HG03558 (cell line): ENCODE data around the gene SLC7A5.
"Not testable (repeated sequence)": the region's sequence is repeated elsewhere in the genome, so short reads cannot be mapped to it uniquely, and the experiment has no call there.

Source experiments
- ATAC-seq: cut with Tn5 transposase; IDR thresholded peaks from one replicate; pipeline ENCODE4 v1.9.1; 2021; ENCODE audit warnings: moderate number of reproducible peaks; ENCODE audit not compliant: unreplicated experiment; ENCODE audit errors: extremely low read depth

Gene SLC7A5

GRCh38 chr16:87889762-87890161 lies 20.5 kb upstream of the SLC7A5 start:
- not testable (repeated sequence) for ATAC-seq

GRCh38 chr16:87888346-87888745 lies 19.0 kb upstream of the SLC7A5 start:
- ATAC-seq: not testable (repeated sequence)

GRCh38 chr16:87887931-87888330 lies 18.6 kb upstream of the SLC7A5 start:
- not testable (repeated sequence) for ATAC-seq

- ATAC-seq: not testable (repeated sequence)
These were observed 16.2 kb upstream of the SLC7A5 start for GRCh38 chr16:87885371-87885967.

- no peak for ATAC-seq
These were observed 13.2 kb upstream of the SLC7A5 start for GRCh38 chr16:87882436-87883019.

- no peak for ATAC-seq
These were observed 12.3 kb upstream of the SLC7A5 start for GRCh38 chr16:87881324-87882200.

GRCh38 chr16:87880117-87880696 lies 10.9 kb upstream of the SLC7A5 start:
- ATAC-seq: no peak

- not testable (repeated sequence) for ATAC-seq
These were observed 10.2 kb upstream of the SLC7A5 start for GRCh38 chr16:87879411-87880013.

GRCh38 chr16:87878704-87879103 lies 9.4 kb upstream of the SLC7A5 start:
- ATAC-seq: no peak

- ATAC-seq: no peak
These were observed 8.7 kb upstream of the SLC7A5 start for GRCh38 chr16:87877942-87878507.

GRCh38 chr16:87874639-87875427 lies 5.5 kb upstream of the SLC7A5 start:
- no peak for ATAC-seq

- not testable (repeated sequence) for ATAC-seq
These were observed 1.3 kb upstream of the SLC7A5 start for GRCh38 chr16:87870418-87871291.

GRCh38 chr16:87869879-87870417 lies 641 bp upstream of the SLC7A5 start:
- ATAC-seq: not testable (repeated sequence)

GRCh38 chr16:87868254-87869029 lies 865 bp downstream of the SLC7A5 start:
- not testable (repeated sequence) for ATAC-seq

- not testable (repeated sequence) for ATAC-seq
These were observed 3.3 kb downstream of the SLC7A5 start for GRCh38 chr16:87865902-87866555.

- ATAC-seq: no peak
These were observed 4.8 kb downstream of the SLC7A5 start for GRCh38 chr16:87864331-87864989.

- ATAC-seq: not testable (repeated sequence)
These were observed 6.0 kb downstream of the SLC7A5 start for GRCh38 chr16:87863327-87863635.
